ENCODE results near the gene PLXDC2. TPM values are rescaled to one million over a fixed set of nuclear protein-coding genes. Genes with fewer than 3 reads are reported as not detected.
"Not testable (repeated sequence)": the region's sequence is repeated elsewhere in the genome, so short reads cannot be mapped to it uniquely, and the experiment has no call there.

The PLXDC2 gene
- total RNA-seq, 1 experiment from 2014 or later, result 38.7 TPM

DNA sequence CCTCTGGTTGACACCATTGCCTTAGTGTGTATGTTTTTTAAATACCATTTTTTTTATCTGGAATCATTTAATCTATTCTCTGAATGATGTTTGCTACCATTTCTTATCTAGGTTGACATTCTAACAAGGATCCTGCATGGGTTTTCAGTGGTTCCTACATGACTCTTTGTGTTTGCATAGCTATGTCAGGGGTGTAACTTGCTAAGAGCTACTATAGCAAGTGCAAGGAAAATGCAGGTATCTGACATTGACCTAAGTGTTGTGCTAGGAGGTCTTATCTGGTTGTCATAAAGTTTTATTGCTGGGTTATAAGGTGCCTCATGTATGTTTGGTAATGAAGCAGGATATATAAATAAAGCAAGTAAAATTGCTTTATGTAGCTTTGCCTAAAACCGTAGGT is 183.2 kb downstream of the PLXDC2 start:
- Histone ChIP-seq H4K8ac (replicated peaks; ENCODE audit: insufficient read length, low read depth, low read length) (no peak overlapping the region), H3K4ac (ENCODE audit: low read depth, low read length) (no peak overlapping the region), H3T11ph (ENCODE audit: low read length) (no peak overlapping the region), H3K23me2 (ENCODE audit: insufficient read length, low read depth, low read length, poor library complexity, severe bottlenecking) (no peaks in the 10 kb centered on the region), H2BK5ac (ENCODE audit: insufficient read length, low read length) (no peak overlapping the region), H3K79me1 (ENCODE audit: insufficient read depth, low read depth, low read length, poor library complexity, severe bottlenecking) (peaks cover 3% of the 10 kb centered on the region), H3K14ac (ENCODE audit: insufficient read depth, low read length) (no peak overlapping the region), H3K27me3 (ENCODE audit: insufficient read depth, low read length) (no peaks in the 10 kb centered on the region), H3K18ac (ENCODE audit: insufficient read length, low read depth, low read length) (no peak overlapping the region), H2BK12ac (ENCODE audit: insufficient read length, low read depth, low read length) (no peak overlapping the region), H3K9ac (ENCODE audit: extremely low read depth, insufficient read length, low read length) (no peak overlapping the region), H3K79me2 (ENCODE audit: insufficient read depth, low read length) (peaks cover 5% of the 10 kb centered on the region; the same call in 1 of the 2 replicates), H3K23ac (ENCODE audit: insufficient read length, low read depth, low read length) (no peak overlapping the region), H3K56ac (ENCODE audit: insufficient read length, low read depth, low read length) (no peak overlapping the region), H2AFZ (ENCODE audit: low read length) (no peak overlapping the region), H3K9me3 (ENCODE audit: control insufficient read depth, low read depth, low read length) (no peaks in the 10 kb centered on the region), H3K4me2 (ENCODE audit: insufficient read depth, insufficient read length, low read length) (no peak overlapping the region), H2BK15ac (ENCODE audit: low read depth, low read length) (no peak overlapping the region), H4K91ac (ENCODE audit: insufficient read length, low read depth, low read length) (no peak overlapping the region), H3K27ac (ENCODE audit: insufficient read length, low read depth, low read length) (no peak overlapping the region), H2AK5ac (ENCODE audit: insufficient read length, low read length) (no peak overlapping the region), H3K4me1 (ENCODE audit: insufficient read depth, low read length) (peaks cover 2% of the 10 kb centered on the region; the same call in 1 of the 2 replicates), H4K5ac (ENCODE audit: insufficient read length, low read depth, low read length) (no peak overlapping the region), H4K20me1 (ENCODE audit: control insufficient read depth, insufficient read depth, insufficient read length) (no peaks in the 10 kb centered on the region), H2BK20ac (ENCODE audit: low read depth, low read length, poor library complexity, severe bottlenecking) (no peak overlapping the region), H2BK120ac (ENCODE audit: low read depth, low read length, poor library complexity, severe bottlenecking) (no peak overlapping the region)
- H3K27ac Mint-ChIP-seq, result no peak overlapping the region
- no peaks in the 10 kb centered on the region for H3K27me3 Mint-ChIP-seq (ENCODE audit: low read depth)
- no CpG with 5 or more reads among the region's 1 CpG for WGBS (ENCODE audit: extremely low coverage, insufficient read length, low lambda C conversion rate)
- peaks cover 30 to 31% of the 10 kb centered on the region in 2 experiments for H3K4me1 Mint-ChIP-seq
- H3K9me3 Mint-ChIP-seq, result peaks cover 7 to 8% of the 10 kb centered on the region in 2 experiments; a peak in 4 of 5 replicates
- H3K4me3 Mint-ChIP-seq, result no peak overlapping the region
- TF ChIP-seq, protein P1, sequence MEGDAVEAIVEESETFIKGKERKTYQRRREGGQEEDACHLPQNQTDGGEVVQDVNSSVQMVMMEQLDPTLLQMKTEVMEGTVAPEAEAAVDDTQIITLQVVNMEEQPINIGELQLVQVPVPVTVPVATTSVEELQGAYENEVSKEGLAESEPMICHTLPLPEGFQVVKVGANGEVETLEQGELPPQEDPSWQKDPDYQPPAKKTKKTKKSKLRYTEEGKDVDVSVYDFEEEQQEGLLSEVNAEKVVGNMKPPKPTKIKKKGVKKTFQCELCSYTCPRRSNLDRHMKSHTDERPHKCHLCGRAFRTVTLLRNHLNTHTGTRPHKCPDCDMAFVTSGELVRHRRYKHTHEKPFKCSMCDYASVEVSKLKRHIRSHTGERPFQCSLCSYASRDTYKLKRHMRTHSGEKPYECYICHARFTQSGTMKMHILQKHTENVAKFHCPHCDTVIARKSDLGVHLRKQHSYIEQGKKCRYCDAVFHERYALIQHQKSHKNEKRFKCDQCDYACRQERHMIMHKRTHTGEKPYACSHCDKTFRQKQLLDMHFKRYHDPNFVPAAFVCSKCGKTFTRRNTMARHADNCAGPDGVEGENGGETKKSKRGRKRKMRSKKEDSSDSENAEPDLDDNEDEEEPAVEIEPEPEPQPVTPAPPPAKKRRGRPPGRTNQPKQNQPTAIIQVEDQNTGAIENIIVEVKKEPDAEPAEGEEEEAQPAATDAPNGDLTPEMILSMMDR (conservative IDR thresholded peaks at IDR 0.05), result no peak
- no peak for DNase-seq
- H3K36me3 Mint-ChIP-seq (ENCODE audit: insufficient read depth in 1 of 3, low read depth in 3 of 3), result peaks cover 18 to 26% (median 22%) of the 10 kb centered on the region in 3 experiments

GRCh38 chr10:20002026-20002425 is 185.8 kb downstream of the PLXDC2 start:
- H3K79me1 ChIP-seq (ENCODE audit: insufficient read depth, low read depth, low read length, poor library complexity, severe bottlenecking); H2BK5ac ChIP-seq (ENCODE audit: insufficient read length, low read length); H3K23me2 ChIP-seq (ENCODE audit: insufficient read length, low read depth, low read length, poor library complexity, severe bottlenecking); H2BK120ac ChIP-seq (ENCODE audit: low read depth, low read length, poor library complexity, severe bottlenecking); H2AFZ ChIP-seq (ENCODE audit: low read length); H3K27me3 Mint-ChIP-seq (ENCODE audit: low read depth); H3K4me1 ChIP-seq (ENCODE audit: insufficient read depth, low read length); H3K4ac ChIP-seq (ENCODE audit: low read depth, low read length); H4K20me1 ChIP-seq (ENCODE audit: control insufficient read depth, insufficient read depth, insufficient read length); H3K4me3 Mint-ChIP-seq; H3K27me3 ChIP-seq (ENCODE audit: insufficient read depth, low read length); H3K79me2 ChIP-seq (ENCODE audit: insufficient read depth, low read length); H3K4me2 ChIP-seq (ENCODE audit: insufficient read depth, insufficient read length, low read length); H3K14ac ChIP-seq (ENCODE audit: insufficient read depth, low read length); H3K23ac ChIP-seq (ENCODE audit: insufficient read length, low read depth, low read length); H4K91ac ChIP-seq (ENCODE audit: insufficient read length, low read depth, low read length); H3K27ac ChIP-seq (ENCODE audit: insufficient read length, low read depth, low read length); H3K18ac ChIP-seq (ENCODE audit: insufficient read length, low read depth, low read length); H3T11ph ChIP-seq (ENCODE audit: low read length); H2BK12ac ChIP-seq (ENCODE audit: insufficient read length, low read depth, low read length); H4K8ac ChIP-seq (replicated peaks; ENCODE audit: insufficient read length, low read depth, low read length); H2BK20ac ChIP-seq (ENCODE audit: low read depth, low read length, poor library complexity, severe bottlenecking); H3K56ac ChIP-seq (ENCODE audit: insufficient read length, low read depth, low read length); H3K27ac Mint-ChIP-seq; DNase-seq; H3K9me3 ChIP-seq (ENCODE audit: control insufficient read depth, low read depth, low read length); H4K5ac ChIP-seq (ENCODE audit: insufficient read length, low read depth, low read length); H2AK5ac ChIP-seq (ENCODE audit: insufficient read length, low read length); H3K9me3 Mint-ChIP-seq; H2BK15ac ChIP-seq (ENCODE audit: low read depth, low read length); H3K9ac ChIP-seq (ENCODE audit: extremely low read depth, insufficient read length, low read length): not testable (repeated sequence)
- no CpG with 5 or more reads among the region's 2 CpGs for WGBS (ENCODE audit: extremely low coverage, insufficient read length, low lambda C conversion rate)
- H3K4me1 Mint-ChIP-seq, result peaks cover 52 to 56% of the 10 kb centered on the region in 2 experiments
- peaks cover 14 to 25% (median 19%) of the 10 kb centered on the region in 3 experiments for H3K36me3 Mint-ChIP-seq (ENCODE audit: insufficient read depth in 1 of 3, low read depth in 3 of 3)

Data from H9 (cell line).